ENCODE measurements around the gene CACNG6.

GRCh38 chr19:54029301-54029700 lies 37.9 kb downstream of the CACNG6 start:
- TF ChIP-seq POU6F1 (CRISPR knock-in tag; IDR thresholded peaks at IDR 0.05; ENCODE audit: borderline replicate concordance, low read depth), result no peak
- TF ChIP-seq ZFP3 (CRISPR knock-in tag; IDR thresholded peaks at IDR 0.05), result no peak
- no peak for TF ChIP-seq ARNTL (CRISPR knock-in tag; IDR thresholded peaks at IDR 0.05; ENCODE audit: borderline replicate concordance, low read depth)
- no peak for TF ChIP-seq PATZ1 (CRISPR knock-in tag; IDR thresholded peaks at IDR 0.05; ENCODE audit: borderline replicate concordance)
- TF ChIP-seq ISL1 (CRISPR knock-in tag; IDR thresholded peaks at IDR 0.05), result no peak
- no peak for TF ChIP-seq OSR1 (CRISPR knock-in tag; IDR thresholded peaks at IDR 0.05)
- TF ChIP-seq TOX (CRISPR knock-in tag; IDR thresholded peaks at IDR 0.05; ENCODE audit: borderline replicate concordance), result no peak
- no peak for TF ChIP-seq ZC3H10 (CRISPR knock-in tag; IDR thresholded peaks at IDR 0.05)
- no peak for TF ChIP-seq ZNF70 (CRISPR knock-in tag; IDR thresholded peaks at IDR 0.05)
- no peak for TF ChIP-seq TSHZ2 (CRISPR knock-in tag; IDR thresholded peaks at IDR 0.05)
- no peak for TF ChIP-seq ZFP30 (CRISPR knock-in tag; IDR thresholded peaks at IDR 0.05)
- no peak for TF ChIP-seq PPARA (CRISPR knock-in tag; IDR thresholded peaks at IDR 0.05; ENCODE audit: borderline replicate concordance)

Data from SK-N-SH treated with all-trans-retinoic acid at 6 μM for 48 hours (cell line).